Measurements from ENCODE around the gene MPPED1.

The MPPED1 gene

GRCh38 chr22:43506487-43506886 is 94.7 kb downstream of the MPPED1 start:
- H3K27me3 ChIP-seq (ENCODE audit: insufficient read depth, low read depth, severe bottlenecking) = no peaks in the 10 kb centered on the region
- H3K27ac ChIP-seq = no peak overlapping the region
- no peak for DNase-seq
- TF ChIP-seq, protein P1, sequence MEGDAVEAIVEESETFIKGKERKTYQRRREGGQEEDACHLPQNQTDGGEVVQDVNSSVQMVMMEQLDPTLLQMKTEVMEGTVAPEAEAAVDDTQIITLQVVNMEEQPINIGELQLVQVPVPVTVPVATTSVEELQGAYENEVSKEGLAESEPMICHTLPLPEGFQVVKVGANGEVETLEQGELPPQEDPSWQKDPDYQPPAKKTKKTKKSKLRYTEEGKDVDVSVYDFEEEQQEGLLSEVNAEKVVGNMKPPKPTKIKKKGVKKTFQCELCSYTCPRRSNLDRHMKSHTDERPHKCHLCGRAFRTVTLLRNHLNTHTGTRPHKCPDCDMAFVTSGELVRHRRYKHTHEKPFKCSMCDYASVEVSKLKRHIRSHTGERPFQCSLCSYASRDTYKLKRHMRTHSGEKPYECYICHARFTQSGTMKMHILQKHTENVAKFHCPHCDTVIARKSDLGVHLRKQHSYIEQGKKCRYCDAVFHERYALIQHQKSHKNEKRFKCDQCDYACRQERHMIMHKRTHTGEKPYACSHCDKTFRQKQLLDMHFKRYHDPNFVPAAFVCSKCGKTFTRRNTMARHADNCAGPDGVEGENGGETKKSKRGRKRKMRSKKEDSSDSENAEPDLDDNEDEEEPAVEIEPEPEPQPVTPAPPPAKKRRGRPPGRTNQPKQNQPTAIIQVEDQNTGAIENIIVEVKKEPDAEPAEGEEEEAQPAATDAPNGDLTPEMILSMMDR (IDR thresholded peaks at IDR 0.05; ENCODE audit: low read depth, low read length) = no peak
- H3K4me3 ChIP-seq (ENCODE audit: low read depth, low read length) = no peak overlapping the region
- H3K36me3 ChIP-seq = no peaks in the 10 kb centered on the region; the same call in 1 of the 2 replicates
- no peaks in the 10 kb centered on the region for H3K9me3 ChIP-seq (ENCODE audit: severe bottlenecking)

DNA sequence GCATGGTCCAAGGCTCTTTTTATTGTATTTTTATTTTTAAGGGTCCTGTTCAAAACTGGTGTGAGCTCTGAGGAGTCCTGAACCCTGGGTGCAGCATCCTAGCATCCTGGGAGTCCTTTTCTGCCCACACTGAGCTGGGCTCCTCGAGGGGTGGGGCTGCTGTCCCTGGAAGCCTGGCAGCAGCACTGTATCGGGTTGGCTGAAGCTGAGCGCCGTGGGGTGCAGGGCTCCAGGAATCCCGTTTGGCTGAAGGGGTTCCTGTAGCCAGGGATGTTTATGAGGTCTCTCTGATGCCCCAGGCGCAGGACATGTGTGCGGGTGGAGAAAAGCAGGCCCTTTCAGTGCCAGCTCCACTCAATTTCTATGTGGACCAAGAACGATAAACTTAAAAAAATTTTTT is 95.4 kb downstream of the MPPED1 start:
- no peaks in the 10 kb centered on the region for H3K9me3 ChIP-seq (ENCODE audit: severe bottlenecking)
- H3K36me3 ChIP-seq = no peaks in the 10 kb centered on the region; the same call in 1 of the 2 replicates
- DNase-seq = no peak
- H3K27ac ChIP-seq = no peak overlapping the region
- H3K4me3 ChIP-seq (ENCODE audit: low read depth, low read length) = no peak overlapping the region
- TF ChIP-seq, protein P1 (IDR thresholded peaks at IDR 0.05; ENCODE audit: low read depth, low read length) = no peak
- no peaks in the 10 kb centered on the region for H3K27me3 ChIP-seq (ENCODE audit: insufficient read depth, low read depth, severe bottlenecking)

- H3K36me3 ChIP-seq = no peaks in the 10 kb centered on the region; the same call in 1 of the 2 replicates
- H3K27me3 ChIP-seq (ENCODE audit: insufficient read depth, low read depth, severe bottlenecking) = no peaks in the 10 kb centered on the region
- TF ChIP-seq, protein P1 (IDR thresholded peaks at IDR 0.05; ENCODE audit: low read depth, low read length) = no peak
- DNase-seq = no peak
- H3K9me3 ChIP-seq (ENCODE audit: severe bottlenecking) = no peaks in the 10 kb centered on the region
- no peak overlapping the region for H3K27ac ChIP-seq
- H3K4me3 ChIP-seq (ENCODE audit: low read depth, low read length) = no peak overlapping the region
Measured at GRCh38 chr22:43508489-43508888, 96.7 kb downstream of the MPPED1 start.

GRCh38 chr22:43509337-43509736 is 97.5 kb downstream of the MPPED1 start:
- no peaks in the 10 kb centered on the region for H3K27me3 ChIP-seq (ENCODE audit: insufficient read depth, low read depth, severe bottlenecking)
- no peak for DNase-seq
- H3K36me3 ChIP-seq = no peaks in the 10 kb centered on the region
- H3K4me3 ChIP-seq (ENCODE audit: low read depth, low read length) = no peak overlapping the region
- H3K9me3 ChIP-seq (ENCODE audit: severe bottlenecking) = no peaks in the 10 kb centered on the region
- no peak overlapping the region for H3K27ac ChIP-seq
- TF ChIP-seq, protein P1 (IDR thresholded peaks at IDR 0.05; ENCODE audit: low read depth, low read length) = no peak

DNA sequence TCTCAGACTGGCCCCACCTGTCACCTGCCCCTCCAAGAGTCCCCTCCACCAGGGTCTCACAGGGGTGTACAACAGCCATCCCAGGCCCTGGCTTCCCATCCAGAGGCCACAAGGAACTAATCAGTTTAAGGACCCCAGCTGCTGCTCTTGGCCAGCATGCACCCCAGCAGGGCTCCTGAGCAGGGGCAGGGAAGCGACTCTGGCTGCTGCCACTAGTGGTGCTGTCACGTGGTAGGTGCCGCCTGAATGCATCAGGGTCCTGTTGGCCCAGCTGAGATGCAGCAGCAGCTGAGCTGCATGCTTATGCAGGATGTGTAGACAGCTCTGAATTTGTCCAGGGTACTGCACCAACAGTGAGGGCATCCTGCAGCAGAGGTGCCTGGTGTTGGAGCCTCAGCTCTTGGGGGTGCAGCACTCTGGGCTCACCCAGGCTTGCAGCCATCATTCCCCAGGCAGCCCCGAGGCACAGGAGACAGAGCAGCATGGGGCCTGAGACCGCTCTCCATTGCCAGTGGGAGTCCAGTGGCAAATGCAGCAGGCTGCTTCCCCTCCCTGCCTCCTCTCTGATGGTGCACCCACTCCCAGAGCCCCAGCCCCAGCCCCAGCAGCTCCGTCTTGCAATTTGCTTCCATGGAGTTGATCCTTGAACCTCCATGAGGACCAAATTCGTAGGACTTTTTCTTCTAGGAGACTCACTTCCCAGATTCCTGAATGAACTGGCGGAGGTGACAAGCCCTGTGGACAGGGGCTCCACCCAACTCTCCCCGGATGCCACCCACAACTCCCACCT is 98.7 kb downstream of the MPPED1 start:
- H3K27me3 ChIP-seq (ENCODE audit: insufficient read depth, low read depth, severe bottlenecking) = no peaks in the 10 kb centered on the region

More for the DNA sequence above, 98.7 kb downstream of the MPPED1 start:
- Histone ChIP-seq H3K9me3 (ENCODE audit: severe bottlenecking) (no peaks in the 10 kb centered on the region), H3K36me3 (no peaks in the 10 kb centered on the region), H3K27ac (no peak overlapping the region), H3K4me3 (ENCODE audit: low read depth, low read length) (no peak overlapping the region)
- DNase-seq = no peak
- TF ChIP-seq, protein P1 (IDR thresholded peaks at IDR 0.05; ENCODE audit: low read depth, low read length) = no peak

Data from WERI-Rb-1 (cell line).